ENCODE data around the gene GRK1.
"Not testable (repeated sequence)": the region's sequence is repeated elsewhere in the genome, so short reads cannot be mapped to it uniquely, and the experiment has no call there.

The GRK1 gene

DNA sequence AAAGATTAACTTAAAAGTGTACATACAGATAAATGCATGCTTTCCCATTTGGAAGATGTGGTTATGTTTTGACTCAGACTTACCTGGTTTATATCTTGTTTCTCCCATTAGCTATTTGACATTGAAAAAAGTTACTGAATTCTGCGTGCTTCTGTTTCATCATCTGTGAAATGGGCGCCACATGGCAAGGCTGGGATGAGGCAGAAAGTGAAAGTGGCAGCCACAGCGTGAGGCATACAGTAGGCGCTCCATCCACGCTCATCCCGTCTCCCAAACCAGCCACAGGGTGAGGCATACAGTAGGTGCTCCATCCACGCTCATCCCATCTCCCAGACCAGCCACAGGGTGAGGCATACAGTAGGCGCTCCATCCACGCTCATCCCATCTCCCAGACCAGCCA is 78.0 kb downstream of the GRK1 start:
- DNase-seq: no peak

DNA sequence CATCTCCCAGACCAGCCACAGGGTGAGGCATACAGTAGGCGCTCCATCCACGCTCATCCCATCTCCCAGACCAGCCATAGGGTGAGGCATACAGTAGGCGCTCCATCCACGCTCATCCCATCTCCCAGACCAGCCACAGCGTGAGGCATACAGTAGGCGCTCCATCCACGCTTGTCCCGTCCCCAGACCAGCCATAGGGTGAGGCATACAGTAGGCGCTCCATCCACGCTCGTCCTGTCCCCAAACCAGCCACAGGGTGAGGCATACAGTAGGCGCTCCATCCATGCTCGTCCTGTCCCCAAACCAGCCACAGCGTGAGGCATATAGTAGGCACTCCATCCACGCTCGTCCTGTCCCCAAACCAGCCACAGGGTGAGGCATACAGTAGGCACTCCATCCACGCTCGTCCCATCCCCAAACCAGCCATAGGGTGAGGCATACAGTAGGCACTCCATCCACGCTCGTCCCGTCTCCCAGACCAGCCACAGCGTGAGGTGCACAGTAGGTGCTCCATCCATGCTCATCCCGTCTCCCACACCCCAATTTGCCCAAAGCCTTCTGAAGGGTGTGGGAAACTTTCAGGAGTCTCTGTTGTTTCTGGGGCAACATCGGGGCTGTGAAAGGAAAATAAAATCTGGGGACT is 78.6 kb downstream of the GRK1 start:
- not testable (repeated sequence) for DNase-seq

DNA sequence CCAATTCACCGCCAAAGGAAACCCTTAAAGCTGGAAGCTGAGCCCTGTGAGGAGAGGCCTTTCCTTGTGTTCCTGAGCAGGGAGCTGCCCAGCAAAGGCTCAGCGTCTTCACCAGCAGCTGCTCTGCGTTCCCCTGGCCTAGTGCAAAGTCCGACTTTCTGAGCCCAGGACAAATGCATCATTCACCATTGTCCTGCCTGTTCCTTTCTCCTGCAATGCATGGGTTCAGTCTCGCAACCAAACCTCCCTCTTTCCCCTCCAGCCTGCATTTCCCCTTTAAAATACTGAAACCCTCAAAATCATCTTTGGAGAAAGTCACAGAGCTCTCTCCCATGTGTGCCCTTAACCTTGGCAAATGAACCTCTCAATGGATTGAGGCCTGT is 79.1 kb downstream of the GRK1 start:
- DNase-seq: no peak

DNA sequence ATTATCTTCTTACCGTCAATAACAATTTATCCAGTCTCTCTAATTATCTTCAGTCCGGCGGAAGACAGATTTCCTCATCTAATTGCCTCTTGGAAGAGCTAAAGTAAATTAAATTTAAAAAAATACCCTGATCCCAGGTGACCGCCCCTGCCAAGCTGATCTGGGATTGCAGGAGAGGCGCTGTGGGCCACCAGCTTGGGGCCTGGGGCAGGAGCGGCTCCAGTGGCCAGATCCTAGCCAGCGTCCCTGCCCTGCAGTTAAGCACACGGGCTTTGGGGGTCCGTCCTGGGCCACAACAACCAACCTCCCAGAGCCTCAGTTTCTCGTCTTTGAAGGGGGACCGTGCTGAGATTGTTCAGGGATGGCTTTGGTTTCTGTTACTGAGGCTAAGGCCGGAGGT is 79.7 kb downstream of the GRK1 start:
- no peak for DNase-seq

DNA sequence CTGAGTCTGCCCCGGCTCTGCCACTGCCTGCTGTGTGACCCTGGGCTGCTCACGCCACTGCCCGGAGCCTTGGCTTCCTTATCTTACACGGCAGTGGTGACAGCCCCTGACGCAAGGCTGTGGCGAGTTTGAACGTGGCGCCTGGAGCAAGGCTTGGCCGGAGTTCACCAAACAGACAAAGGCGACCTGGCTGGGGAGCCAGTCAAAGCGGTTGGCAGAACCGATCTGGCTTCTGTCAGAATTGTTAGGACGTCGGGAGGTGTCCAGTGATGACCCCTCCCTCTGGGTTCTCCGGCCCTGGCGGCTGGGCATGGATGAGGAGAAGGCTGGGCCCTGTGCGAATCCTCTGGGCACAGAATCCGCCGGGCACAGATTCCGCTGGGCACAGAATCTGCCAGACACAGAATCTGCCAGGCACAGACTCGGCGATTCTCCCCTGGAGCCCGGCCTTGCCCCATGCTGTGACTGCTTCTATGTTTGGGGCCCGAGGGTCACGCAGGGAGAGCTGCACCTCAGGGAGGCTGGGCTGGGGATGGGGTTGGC is 80.3 kb downstream of the GRK1 start:
- DNase-seq: no peak

DNA sequence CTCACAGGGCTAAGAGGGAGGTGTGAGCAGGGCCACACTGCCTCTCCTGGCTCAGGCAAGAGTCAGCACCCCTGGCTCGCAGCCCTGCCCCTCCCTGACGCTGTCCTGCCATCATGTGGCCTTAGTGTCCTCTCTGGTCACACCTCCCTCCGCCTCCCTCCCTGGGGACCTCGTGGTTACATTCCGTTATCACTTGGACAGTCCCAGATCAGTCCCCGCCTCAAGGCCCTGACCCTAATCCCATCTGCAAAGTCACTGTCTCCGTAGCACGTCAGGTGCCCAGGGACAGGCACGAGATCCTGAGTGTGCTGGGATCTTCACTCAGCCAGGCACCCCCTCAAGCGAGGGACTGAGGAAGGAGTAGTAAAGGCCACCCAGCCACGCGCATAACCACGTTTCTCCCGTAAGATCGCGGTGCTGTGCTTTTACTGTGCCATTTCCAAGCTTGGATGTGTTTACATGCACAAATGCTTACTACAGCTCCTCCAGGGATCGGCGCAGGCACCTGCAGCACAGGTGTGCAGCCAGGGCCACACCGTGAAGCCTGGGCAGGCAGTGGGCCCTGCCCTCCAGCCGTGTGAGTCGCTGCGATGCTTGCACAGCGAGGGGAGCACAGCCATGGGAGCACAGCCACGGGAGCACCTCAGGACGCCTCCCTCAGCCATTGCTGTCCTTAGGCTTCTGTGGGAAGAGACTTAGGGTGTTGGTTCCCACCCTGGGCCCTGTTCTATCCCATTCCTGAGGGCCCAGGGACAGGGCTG is 81.3 kb downstream of the GRK1 start:
- no peak for DNase-seq

DNA sequence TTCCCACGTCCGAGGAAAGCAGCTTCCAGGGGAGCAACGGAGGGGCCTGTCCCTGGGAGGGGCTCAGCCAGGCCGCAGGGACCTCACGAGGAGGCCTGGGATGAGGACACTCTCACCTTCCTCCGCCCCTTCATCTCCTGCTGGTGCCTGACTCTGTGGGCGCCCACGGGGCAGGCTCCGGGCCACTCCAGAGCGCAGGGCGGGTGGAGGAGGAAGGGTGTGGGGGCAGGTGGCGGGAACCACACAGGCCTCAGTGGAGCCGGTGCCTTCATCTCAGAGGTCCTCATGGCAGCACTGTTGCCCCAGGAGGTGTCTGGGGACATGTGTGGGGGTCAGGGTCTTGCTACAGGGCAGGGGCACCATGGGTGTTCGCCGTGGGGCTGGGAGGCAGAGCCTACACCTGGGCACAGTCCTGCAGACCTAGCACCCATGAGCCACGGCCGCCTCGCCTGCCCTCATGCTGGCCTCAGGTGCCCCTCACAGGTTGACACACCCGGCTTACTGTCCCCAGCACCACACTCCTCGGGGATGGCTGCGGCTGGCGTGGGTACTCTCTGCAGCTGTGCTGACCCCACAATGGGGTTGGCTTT is 81.9 kb downstream of the GRK1 start:
- DNase-seq: no peak

DNA sequence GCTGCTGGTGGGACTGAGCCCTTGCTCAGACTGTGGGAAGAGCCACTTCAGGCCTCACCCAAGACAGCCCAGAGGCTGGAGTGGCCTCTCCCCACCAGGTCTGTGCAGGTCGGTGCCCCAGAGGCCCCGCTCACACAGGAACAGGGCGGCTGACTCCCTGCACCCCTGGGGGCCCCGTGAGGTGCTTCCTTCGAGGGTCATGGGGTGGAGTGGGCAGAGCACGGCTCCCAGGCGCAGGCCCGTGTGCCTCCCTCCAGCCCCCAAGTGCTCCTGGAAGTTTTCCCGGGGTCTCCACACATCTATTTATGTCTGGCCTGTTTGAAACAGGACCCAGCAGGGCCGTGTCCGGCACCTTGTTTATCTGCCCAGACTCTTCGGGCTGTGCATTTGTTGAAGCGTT is 82.5 kb downstream of the GRK1 start:
- no peak for DNase-seq

DNA sequence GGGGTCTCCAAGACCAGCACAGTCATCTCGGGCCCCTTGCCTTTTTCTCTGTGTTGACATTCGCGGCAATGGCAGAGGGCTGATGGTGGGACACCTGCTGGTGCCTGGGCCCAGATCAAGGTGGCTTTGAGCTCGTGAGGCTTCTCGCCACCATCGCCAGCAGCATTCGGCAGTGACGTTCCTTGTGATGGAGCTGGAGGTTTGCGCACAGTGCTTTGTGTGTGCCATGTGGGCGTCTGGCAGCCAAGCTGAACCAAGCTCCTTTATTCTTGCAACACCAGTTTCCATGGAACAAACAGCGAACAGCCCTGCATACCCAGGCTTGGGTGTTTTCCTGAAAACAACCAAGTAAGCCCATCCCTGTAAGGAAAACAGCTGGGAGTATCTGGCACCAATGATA is 82.9 kb downstream of the GRK1 start:
- no peak for DNase-seq

DNA sequence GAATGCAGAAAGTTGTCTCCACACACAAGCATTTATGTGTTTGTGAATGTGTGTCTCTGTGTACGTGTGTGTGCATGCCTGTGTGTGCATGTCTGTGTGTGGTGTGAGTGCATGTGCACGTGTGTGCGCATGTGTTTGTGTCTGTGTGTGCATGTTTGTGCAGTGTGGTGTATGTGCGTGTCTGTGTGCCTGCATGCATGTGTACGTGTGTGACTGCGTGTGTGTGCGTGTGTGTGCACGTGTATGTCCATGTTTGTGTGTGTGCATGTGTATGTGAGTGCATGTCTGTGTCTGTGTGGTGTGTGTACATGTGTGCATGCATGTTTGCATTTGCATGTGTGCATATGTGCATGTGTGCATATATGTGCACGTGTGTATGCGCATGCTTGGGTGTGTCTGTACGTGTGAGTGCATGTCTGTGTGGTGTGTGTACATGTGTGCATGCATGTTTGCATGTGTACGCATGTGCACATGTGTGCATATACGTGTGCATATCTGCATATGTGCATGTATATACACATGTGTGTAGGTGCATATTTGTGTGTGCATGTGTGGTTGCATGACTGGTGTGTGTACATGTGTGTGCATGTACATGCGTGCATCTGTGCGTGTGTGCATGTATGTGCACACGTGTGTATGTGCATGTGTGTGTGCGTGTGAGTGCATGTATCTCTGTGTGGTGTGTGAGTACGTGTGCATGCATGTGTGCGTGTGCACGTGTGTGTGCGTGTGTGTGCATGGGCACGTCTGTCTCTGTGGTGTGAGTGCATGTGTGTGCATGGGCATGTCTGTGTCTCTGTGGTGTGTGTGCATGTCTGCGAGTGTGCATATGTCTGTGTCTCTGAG is 83.8 kb downstream of the GRK1 start:
- no peak for DNase-seq

DNA sequence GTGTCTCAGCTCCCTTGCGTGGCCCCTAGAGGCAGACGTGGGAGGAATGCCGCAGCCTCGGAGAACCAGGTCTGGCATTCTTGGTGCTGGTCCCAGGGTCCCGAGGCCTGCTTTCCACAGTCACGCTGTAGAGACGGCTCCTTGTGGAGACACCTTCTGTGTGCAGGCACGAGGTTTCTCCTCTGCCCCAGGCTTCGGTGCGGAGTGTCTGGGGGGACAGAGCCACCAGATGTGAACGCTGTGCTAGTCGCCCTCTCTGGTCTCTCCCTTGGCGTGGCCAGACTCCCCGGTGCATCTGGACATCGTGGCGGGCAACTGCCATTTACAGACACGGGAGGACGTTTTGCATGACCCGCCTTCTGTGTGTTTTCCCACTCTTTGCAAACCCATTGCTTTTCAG is 84.5 kb downstream of the GRK1 start:
- no peak for DNase-seq

DNA sequence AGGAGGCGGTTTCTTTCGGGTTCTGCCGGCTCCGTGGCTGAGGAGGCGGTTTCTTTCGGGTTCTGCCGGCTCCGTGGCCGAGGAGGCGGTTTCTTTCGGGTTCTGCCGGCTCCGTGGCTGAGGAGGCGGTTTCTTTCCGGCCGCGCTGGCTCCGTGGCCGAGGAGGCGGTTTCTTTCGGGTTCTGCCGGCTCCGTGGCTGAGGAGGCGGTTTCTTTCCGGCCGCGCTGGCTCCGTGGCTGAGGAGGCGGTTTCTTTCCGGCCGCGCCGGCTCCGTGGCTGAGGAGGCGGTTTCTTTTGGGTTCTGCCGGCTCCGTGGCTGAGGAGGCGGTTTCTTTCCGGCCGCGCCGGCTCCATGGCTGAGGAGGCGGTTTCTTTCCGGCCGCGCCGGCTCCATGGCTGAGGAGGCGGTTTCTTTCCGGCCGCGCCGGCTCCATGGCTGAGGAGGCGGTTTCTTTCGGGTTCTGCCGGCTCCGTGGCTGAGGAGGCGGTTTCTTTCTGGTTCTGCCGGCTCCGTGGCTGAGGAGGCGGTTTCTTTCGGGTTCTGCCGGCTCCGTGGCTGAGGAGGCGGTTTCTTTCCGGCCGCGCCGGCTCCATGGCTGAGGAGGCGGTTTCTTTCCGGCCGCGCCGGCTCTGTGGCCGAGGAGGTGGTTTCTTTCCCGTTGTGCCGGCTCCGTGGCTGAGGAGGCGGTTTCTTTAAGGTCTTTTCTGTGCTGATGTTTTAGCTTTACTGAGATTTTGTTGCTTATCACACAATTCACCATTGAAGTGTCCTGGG is 85.4 kb downstream of the GRK1 start:
- not testable (repeated sequence) for DNase-seq

DNA sequence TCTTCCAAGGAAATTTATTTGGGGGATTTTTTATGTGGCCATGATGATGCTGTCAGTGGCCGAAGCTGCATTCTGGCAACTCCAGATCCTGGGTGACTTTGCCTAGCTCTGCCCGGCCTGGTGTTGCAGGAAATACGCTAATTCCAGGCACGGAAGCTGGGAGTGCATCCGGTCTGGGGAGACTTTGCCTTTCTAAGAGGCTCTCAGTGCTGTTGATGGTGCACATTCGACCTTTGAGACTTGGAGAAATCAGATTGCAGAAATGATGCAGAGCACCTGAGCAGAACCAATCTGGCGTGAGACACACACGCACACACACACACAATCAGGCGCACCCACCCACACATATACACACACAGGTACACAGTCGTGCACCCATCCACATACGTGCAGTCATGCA is 86.2 kb downstream of the GRK1 start:
- no peak for DNase-seq

DNA sequence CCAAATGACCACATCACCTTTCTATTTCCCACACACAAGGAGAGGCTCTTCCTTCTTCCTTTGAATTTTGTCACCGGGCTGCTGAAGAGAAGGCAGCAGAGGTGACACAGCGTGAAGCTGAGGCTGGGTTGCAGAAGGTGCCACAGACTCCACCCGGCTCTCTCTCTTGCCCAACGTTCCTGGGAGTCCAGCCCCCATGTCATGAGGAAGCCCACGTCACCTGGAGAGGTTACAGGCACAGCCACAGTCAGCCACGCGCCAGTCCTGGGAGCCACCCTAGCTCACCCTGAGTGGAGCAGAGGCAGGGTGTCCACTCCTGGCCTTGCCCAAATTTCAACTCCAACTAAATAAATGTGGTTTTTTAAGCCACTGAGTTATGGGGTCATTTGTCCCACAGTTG is 87.2 kb downstream of the GRK1 start:
- no peak for DNase-seq

DNA sequence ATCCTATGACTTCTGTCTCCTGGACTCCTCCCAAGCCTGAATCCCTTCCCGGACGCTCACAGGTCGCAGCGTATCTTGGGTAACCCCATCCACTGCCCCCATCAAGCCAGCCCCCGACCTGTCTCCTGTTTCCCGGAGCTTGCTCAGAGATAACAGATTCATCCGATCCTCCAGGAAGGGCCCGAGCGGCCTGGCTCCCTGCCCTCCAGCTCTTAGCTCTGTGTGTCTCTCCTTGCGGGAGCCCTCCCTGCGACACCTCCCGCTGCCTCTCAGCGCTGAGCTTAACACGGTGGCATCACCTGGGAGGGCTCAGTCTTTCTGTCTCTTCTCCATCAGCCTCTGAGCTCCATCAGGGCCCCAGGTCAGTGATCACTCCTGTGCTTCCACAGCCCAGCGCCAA is 87.7 kb downstream of the GRK1 start:
- DNase-seq: no peak

DNA sequence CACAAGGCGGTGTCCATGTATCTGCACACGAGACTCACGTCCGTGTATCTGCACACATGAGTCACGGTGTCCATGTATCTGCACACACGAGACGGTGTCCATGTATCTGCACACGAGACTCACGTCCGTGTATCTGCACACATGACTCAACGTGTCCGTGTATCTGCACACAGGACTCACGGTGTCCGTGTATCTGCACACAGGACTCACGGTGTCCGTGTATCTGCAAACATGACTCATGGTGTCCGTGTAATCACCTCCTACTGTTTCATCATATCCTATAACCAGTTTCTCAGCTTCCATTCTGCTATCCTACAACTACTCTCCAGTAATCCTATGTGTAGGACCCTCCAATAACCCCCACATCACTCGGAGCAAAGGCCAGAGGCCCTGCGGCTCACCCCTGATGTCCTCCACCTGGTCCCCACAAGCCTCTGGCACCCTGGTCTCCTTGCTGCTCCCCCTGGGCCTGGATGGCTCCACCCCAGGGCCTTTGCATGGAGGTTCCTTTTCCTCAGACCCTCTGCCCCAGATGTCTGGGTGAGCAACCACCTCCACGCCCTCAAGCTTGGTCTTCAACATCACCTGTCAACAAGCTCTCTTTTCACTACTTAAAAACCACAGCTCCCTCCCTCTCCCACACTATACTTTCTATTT is 89.5 kb downstream of the GRK1 start:
- peak; percentile 27 for DNase-seq

DNA sequence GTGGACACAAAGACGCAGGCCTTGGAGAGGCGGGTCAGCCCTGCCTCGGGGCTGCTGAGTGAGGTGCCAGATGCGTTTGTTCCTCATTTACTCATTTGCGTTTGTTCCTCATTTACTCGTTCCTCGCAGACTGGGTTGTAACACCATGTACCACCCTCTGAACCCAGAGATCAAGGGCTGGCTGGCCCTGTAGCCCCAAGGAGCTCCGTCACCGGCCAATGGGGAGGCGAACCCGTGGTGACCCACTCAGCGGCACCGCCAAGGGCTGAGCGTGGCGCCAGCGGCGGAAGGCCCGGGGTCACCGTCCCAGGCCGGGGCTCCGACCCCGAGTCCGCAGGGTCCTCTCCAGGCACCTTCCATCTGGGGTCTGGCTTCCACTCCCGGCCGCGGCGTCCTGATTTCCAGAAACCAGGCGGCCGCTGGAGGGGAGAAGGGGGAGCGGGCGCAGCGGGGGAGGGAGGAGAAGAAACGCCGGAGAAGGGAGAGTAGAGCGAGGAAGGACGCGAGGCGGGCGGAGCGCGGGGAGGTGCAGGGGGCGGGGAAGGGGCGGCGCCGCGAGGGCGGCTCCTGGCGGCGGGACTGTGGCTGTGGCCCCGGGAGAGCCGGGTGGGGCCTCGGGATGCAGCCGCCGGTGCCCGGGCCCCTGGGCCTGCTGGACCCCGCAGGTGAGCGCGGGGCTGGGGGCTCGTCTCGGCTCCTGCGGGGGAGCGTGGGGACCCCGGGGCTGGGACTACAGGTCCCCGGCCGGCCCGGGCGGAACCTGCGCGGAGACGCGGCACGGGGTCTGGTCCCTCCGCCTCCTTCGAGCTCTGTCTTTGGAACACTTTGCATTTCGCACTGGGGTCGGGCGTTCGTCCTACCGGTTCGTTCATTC is 91.9 kb downstream of the GRK1 start, which contains the start of gene TMEM255B:
TMEM255B (plus strand) TSS at position 576 of the 874 bp plus-strand sequence; CDS start at position 620, 44 bp downstream.
- DNase-seq: peak; percentile 72

DNA sequence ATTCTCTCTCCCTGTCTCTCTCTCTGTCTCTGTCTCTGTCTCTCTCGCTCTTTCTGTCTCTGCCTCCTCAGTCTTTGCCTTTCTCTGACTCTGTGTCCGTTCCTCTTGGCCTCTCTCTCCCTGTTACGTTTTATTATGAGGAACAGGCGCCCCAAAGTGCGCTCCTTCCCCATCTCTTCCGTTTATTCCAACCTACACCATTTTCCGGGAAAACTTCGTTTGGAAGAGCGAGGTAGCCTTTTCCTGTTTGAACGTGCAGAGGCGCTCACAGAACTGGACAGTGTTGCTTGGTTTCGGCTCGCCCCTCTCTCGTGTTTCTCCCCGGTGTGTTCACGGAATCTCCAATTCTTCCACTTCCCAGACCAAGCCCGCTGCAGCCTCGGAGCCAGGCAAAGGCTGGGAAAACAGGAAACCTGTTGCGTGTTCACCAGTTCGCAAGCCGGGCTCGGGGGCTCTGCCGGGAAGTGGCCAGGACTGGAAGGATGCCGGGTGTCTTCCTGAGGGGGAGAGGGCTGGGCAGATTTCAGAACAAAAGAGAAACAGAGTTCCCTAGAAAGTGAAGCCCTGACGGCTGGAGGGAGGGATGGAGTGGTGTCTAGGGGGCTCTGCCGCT is 92.6 kb downstream of the GRK1 start:
- no peak for DNase-seq

DNA sequence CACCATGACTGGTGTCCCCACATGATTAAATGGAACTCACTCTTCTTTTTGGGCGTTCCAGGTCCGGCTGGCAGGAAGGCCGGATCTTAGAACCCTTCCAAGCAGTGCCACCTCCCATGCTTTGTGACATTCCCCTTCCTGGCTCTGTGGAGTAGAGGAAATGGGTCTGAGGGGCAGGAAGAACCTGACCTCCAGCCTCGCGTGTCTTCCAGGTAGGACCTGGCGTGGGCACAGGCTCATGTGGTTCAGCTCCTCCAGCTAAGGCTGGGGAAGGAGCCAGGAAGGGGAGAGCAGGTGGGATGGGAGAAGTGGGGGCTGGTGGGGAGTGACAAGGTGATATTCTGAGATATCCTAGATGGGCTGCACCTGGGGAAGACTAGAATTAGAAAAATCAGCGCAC is 94.1 kb downstream of the GRK1 start:
- no peak for DNase-seq

DNA sequence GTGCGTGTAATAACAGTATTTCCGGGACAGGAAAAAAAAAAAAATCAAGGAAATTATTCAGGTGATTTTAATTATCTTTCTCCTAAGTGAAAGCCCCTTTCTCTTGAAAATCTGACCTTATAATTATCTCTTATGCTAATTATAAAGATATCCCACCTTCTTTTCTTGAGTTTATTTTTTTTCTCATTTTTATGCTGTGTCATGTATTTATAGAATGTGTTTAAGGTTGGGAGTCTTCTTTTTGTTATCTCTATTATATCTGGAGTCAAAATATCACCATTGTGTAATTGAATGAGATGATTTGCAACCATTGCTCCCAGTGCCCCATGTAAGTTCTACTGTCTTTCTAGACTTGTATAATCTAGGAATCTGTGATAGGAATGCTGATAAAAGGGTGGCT is 95.1 kb downstream of the GRK1 start:
- DNase-seq: no peak

Data from fibroblast of skin of back (primary cell).